Measurements from ENCODE around the gene UBA3. TPM values are rescaled to one million over a fixed set of nuclear protein-coding genes. Genes with fewer than 3 reads are reported as not detected.

UBA3 gene
- total RNA-seq, 1 donor from 2014 or later: 144 TPM

GRCh38 chr3:69082361-69082760 is 2.2 kb upstream of the UBA3 start:
- peaks cover 43% of the 10 kb centered on the region for H3K79me2 ChIP-seq (ENCODE audit: low read depth)
- Mint-ChIP-seq H3K27me3 (ENCODE audit: insufficient read depth, low read depth) (peaks cover 4% of the 10 kb centered on the region), H3K4me3 (no peak overlapping the region), H3K27ac (no peak overlapping the region), H3K4me1 (peaks cover 67% of the 10 kb centered on the region), H3K9me3 (no peaks in the 10 kb centered on the region), H3K36me3 (no peaks in the 10 kb centered on the region)
- TF ChIP-seq EZH2phosphoT487 (IDR thresholded peaks at IDR 0.05) (no peak), CTCF (IDR thresholded peaks at IDR 0.05) (no peak), EZH2 (IDR thresholded peaks at IDR 0.05) (no peak)
- no peak overlapping the region for H3K4me2 ChIP-seq
- DNase-seq (ENCODE audit: low spot score): no peak
- H3K27me3 ChIP-seq: no peaks in the 10 kb centered on the region
- no peak overlapping the region for H3K9ac ChIP-seq
- peaks cover 6% of the 10 kb centered on the region for H3F3A ChIP-seq (ENCODE audit: low read depth)
- H3K36me3 ChIP-seq: no peaks in the 10 kb centered on the region
- H3K27ac ChIP-seq: no peak overlapping the region
- H3K4me1 ChIP-seq: peaks cover 18% of the 10 kb centered on the region
- H2AFZ ChIP-seq (replicated peaks): no peak overlapping the region
- peaks cover 6% of the 10 kb centered on the region for H4K20me1 ChIP-seq (ENCODE audit: low read depth)
- no peaks in the 10 kb centered on the region for H3K9me3 ChIP-seq (ENCODE audit: low read depth)
- no peak overlapping the region for H3K4me3 ChIP-seq

GRCh38 chr3:69081583-69082262 is 1.6 kb upstream of the UBA3 start:
- Mint-ChIP-seq H3K27me3 (ENCODE audit: insufficient read depth, low read depth) (peaks cover 4% of the 10 kb centered on the region), H3K27ac (peak overlapping the region; percentile 64), H3K36me3 (peaks cover 4% of the 10 kb centered on the region), H3K4me1 (peaks cover 67% of the 10 kb centered on the region), H3K4me3 (peak overlapping the region; percentile 63), H3K9me3 (no peaks in the 10 kb centered on the region)
- no peak overlapping the region for H3K4me2 ChIP-seq
- H3K79me2 ChIP-seq (ENCODE audit: low read depth): peaks cover 45% of the 10 kb centered on the region
- no peak overlapping the region for H3K4me3 ChIP-seq
- peaks cover 6% of the 10 kb centered on the region for H4K20me1 ChIP-seq (ENCODE audit: low read depth)
- H3K9me3 ChIP-seq (ENCODE audit: low read depth): no peaks in the 10 kb centered on the region
- no peak for DNase-seq (ENCODE audit: low spot score)
- TF ChIP-seq CTCF (IDR thresholded peaks at IDR 0.05) (no peak), EZH2phosphoT487 (IDR thresholded peaks at IDR 0.05) (no peak), EZH2 (IDR thresholded peaks at IDR 0.05) (no peak)
- no peak overlapping the region for H3K9ac ChIP-seq
- H3K27ac ChIP-seq: no peak overlapping the region
- H3K36me3 ChIP-seq: no peaks in the 10 kb centered on the region
- H3K27me3 ChIP-seq: no peaks in the 10 kb centered on the region
- H3F3A ChIP-seq (ENCODE audit: low read depth): peaks cover 6% of the 10 kb centered on the region
- peaks cover 18% of the 10 kb centered on the region for H3K4me1 ChIP-seq
- no peak overlapping the region for H2AFZ ChIP-seq (replicated peaks)

- Histone ChIP-seq H3K27me3 (no peaks in the 10 kb centered on the region), H3K79me2 (ENCODE audit: low read depth) (peaks cover 56% of the 10 kb centered on the region), H3K9ac (peak overlapping the region; percentile 93), H3K27ac (peak overlapping the region; percentile 66), H4K20me1 (ENCODE audit: low read depth) (peaks cover 6% of the 10 kb centered on the region), H3K4me1 (peaks cover 10% of the 10 kb centered on the region), H3F3A (ENCODE audit: low read depth) (no peaks in the 10 kb centered on the region), H3K9me3 (ENCODE audit: low read depth) (no peaks in the 10 kb centered on the region), H3K4me3 (peak overlapping the region; percentile 90), H3K4me2 (peak overlapping the region; percentile 95), H3K36me3 (peaks cover 4% of the 10 kb centered on the region), H2AFZ (replicated peaks) (peak overlapping the region; percentile 69)
- no peak for TF ChIP-seq CTCF (IDR thresholded peaks at IDR 0.05)
- no peak for TF ChIP-seq EZH2 (IDR thresholded peaks at IDR 0.05)
- no peak for TF ChIP-seq EZH2phosphoT487 (IDR thresholded peaks at IDR 0.05)
- no peaks in the 10 kb centered on the region for H3K9me3 Mint-ChIP-seq
- peak; percentile 62 for DNase-seq (ENCODE audit: low spot score)
- H3K36me3 Mint-ChIP-seq: peaks cover 5% of the 10 kb centered on the region
- H3K4me3 Mint-ChIP-seq: peak overlapping the region; percentile 87
- peak overlapping the region; percentile 57 for H3K27ac Mint-ChIP-seq
- H3K27me3 Mint-ChIP-seq (ENCODE audit: insufficient read depth, low read depth): peaks cover 4% of the 10 kb centered on the region
- H3K4me1 Mint-ChIP-seq: peaks cover 55% of the 10 kb centered on the region
Measured at GRCh38 chr3:69079269-69080159, 651 bp downstream of the UBA3 start.

Data from neural progenitor cell (in vitro differentiated cells).